ENCODE results near the gene TSSK6. TPM values are rescaled to one million over a fixed set of nuclear protein-coding genes. Genes with fewer than 3 reads are reported as not detected.

TSSK6 gene
- total RNA-seq, 4 donors from 2014 or later = 1.9 to 3.8 (median 3.0) TPM

DNA sequence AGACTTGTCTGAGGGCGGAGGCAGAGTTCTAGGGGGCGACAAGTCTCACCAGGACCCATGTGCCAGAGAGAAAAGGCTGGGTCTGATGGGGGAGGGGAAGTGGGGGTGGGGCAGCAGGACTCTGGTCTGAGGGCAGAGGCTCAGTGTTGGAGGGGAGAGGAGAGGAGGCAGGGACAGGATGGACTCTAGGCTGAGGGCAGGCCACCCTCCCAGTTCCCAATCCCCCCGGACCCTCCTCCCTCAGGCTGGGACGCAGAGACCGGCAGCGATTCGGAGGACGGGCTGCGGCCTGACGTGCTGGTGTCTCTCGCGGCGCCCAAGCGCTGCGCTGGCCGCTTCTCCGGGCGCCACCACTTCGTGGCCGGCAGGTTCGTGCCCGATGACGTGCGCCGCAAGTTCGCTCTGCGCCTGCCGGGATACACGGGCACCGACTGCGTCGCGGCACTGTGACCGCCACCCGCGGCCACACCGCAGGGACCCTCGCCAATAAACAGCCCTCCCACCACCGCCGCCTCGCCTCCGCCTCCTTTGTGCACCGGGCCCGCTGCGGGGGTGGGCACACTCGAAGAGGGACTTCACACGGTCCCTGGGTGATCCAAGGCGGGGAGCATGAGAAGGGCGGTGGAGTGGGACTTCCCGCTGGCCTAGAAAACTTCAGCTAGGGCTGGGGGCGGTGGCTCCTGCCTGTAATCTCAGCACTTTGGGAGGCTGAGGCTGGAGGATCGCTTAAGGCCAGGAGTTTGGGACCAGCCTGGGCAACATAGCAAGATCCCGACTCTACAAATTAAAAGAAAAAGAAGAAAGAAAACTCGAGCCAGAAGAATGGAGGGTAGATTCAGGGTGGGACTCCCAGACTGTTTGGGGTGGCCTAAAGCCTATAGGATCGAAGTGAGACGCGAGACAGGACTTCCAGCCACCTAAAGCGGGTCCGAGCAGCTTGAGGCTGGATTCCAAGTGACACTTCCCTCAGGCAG, 22.0 kb upstream of the TSSK6 start:
- 24% methylated on average over 50 of the region's 59 CpGs for WGBS
- no peaks in the 10 kb centered on the region for H3K36me3 ChIP-seq
- H3K4me1 ChIP-seq = peaks cover 41% of the 10 kb centered on the region
- no peak overlapping the region for H3K27ac ChIP-seq
- H3K9me3 ChIP-seq = no peaks in the 10 kb centered on the region
- H3K27me3 ChIP-seq = peaks cover 17% of the 10 kb centered on the region
- DNase-seq (ENCODE audit: low spot score in 2 of 2) = no peak
- H3K4me3 ChIP-seq = peak overlapping the region; percentile 41
- TF ChIP-seq POLR2AphosphoS5 (IDR thresholded peaks at IDR 0.05) = no peak
- TF ChIP-seq EP300 (IDR thresholded peaks at IDR 0.05) = no peak
- TF ChIP-seq, protein P1, sequence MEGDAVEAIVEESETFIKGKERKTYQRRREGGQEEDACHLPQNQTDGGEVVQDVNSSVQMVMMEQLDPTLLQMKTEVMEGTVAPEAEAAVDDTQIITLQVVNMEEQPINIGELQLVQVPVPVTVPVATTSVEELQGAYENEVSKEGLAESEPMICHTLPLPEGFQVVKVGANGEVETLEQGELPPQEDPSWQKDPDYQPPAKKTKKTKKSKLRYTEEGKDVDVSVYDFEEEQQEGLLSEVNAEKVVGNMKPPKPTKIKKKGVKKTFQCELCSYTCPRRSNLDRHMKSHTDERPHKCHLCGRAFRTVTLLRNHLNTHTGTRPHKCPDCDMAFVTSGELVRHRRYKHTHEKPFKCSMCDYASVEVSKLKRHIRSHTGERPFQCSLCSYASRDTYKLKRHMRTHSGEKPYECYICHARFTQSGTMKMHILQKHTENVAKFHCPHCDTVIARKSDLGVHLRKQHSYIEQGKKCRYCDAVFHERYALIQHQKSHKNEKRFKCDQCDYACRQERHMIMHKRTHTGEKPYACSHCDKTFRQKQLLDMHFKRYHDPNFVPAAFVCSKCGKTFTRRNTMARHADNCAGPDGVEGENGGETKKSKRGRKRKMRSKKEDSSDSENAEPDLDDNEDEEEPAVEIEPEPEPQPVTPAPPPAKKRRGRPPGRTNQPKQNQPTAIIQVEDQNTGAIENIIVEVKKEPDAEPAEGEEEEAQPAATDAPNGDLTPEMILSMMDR (IDR thresholded peaks at IDR 0.05) = no peak
- TF ChIP-seq POLR2A (IDR thresholded peaks at IDR 0.05) = no peak

- no peaks in the 10 kb centered on the region for H3K36me3 ChIP-seq
- no peaks in the 10 kb centered on the region for H3K9me3 ChIP-seq
- H3K27me3 ChIP-seq = peaks cover 6% of the 10 kb centered on the region
- H3K4me3 ChIP-seq = no peak overlapping the region
- WGBS = 90% methylated on average over 11 of the region's 34 CpGs
- no peak overlapping the region for H3K27ac ChIP-seq
- DNase-seq (ENCODE audit: low spot score in 2 of 2) = no peak
- H3K4me1 ChIP-seq = peaks cover 33% of the 10 kb centered on the region
- TF ChIP-seq EP300 (IDR thresholded peaks at IDR 0.05) = no peak
- no peak for TF ChIP-seq POLR2A (IDR thresholded peaks at IDR 0.05)
- TF ChIP-seq, protein P1 (IDR thresholded peaks at IDR 0.05) = no peak
- TF ChIP-seq POLR2AphosphoS5 (IDR thresholded peaks at IDR 0.05) = no peak
Observed at GRCh38 chr19:19535311-19536191, 20.2 kb upstream of the TSSK6 start.

DNA sequence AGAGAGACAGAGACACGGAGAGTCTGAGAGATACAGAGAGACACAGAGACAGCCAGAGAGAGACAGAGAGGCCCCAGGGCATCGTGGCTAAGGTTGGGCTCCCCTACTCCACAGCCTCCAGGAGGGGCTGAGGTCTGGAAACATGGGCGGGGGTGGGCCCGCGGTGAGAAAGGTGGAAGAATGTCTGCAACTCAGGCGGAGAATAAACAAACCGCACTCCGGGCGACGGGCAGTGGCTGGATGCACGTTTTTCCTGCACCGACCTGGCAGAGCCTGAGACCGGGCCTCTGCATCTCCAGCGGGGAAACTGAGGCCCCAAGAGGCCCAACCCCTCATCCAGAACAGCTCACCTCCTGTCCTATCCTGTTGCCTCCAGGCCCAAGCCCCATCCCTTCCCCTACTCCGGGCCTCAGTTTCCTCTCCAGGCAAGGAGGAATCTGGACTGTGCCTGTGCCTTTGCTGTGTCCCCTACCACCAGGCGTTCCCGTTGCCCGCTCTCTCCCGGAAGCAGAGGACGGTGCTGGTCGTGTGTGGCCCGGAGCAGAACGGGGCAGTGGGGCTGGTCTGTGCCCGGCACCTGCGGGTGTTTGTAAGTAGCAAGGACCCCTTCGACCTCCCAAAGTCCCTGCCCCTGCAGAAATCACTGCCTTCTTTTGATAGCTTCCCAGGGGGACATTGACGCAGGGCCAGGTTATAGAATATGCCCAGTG, 19.4 kb upstream of the TSSK6 start:
- peaks cover 27% of the 10 kb centered on the region for H3K4me1 ChIP-seq
- no peaks in the 10 kb centered on the region for H3K36me3 ChIP-seq
- no peak for DNase-seq (ENCODE audit: low spot score in 2 of 2)
- no peak overlapping the region for H3K4me3 ChIP-seq
- no peaks in the 10 kb centered on the region for H3K27me3 ChIP-seq
- TF ChIP-seq POLR2A (IDR thresholded peaks at IDR 0.05) (no peak), EP300 (IDR thresholded peaks at IDR 0.05) (no peak), POLR2AphosphoS5 (IDR thresholded peaks at IDR 0.05) (no peak)
- TF ChIP-seq, protein P1 (IDR thresholded peaks at IDR 0.05) = no peak
- H3K27ac ChIP-seq = no peak overlapping the region
- WGBS = 81% methylated on average over 25 of the region's 27 CpGs
- H3K9me3 ChIP-seq = no peaks in the 10 kb centered on the region

- H3K9me3 ChIP-seq = no peaks in the 10 kb centered on the region
- peaks cover 4% of the 10 kb centered on the region for H3K36me3 ChIP-seq
- TF ChIP-seq, protein P1 (IDR thresholded peaks at IDR 0.05) = no peak
- 67% methylated on average over 6 of the region's 6 CpGs for WGBS
- no peak overlapping the region for H3K4me3 ChIP-seq
- no peak overlapping the region for H3K27ac ChIP-seq
- peak in 1 of 2 donors; percentile 57 for DNase-seq (ENCODE audit: low spot score in 2 of 2)
- H3K4me1 ChIP-seq = peaks cover 23% of the 10 kb centered on the region
- no peaks in the 10 kb centered on the region for H3K27me3 ChIP-seq
Observed at GRCh38 chr19:19533841-19534240, 18.5 kb upstream of the TSSK6 start.
